BE2C (cell line): ENCODE results near the gene SLC26A1.

ENCODE experiments used
- DNase-seq: peaks from one replicate; pipeline ENCODE4 v3.0.0-alpha.2; 2020
- H3K27me3 ChIP-seq: fragments of 250-450 bp; sonication (Bioruptor Pico); 2 replicates; pipeline ENCODE4 v1.5.1; 2020; ENCODE audit warnings: mild to moderate bottlenecking
- H3K36me3 ChIP-seq: fragments of 250-450 bp; sonication (Bioruptor Pico); 2 replicates; pipeline ENCODE4 v1.5.1; 2020; ENCODE audit warnings: mild to moderate bottlenecking
- H3K4me1 ChIP-seq: fragments of 250-450 bp; sonication (Bioruptor Pico); 2 replicates; pipeline ENCODE4 v1.5.1; 2020
- H3K4me3 ChIP-seq: 2 replicates; pipeline ENCODE4 v1.5.1; 2011; ENCODE audit warnings: low read depth, low read length
- H3K9me3 ChIP-seq: fragments of 250-450 bp; sonication (Bioruptor Pico); 2 replicates; pipeline ENCODE4 v1.5.1; 2020
- TF ChIP-seq, protein P1 (sequence below): IDR thresholded peaks from 2 replicates; pipeline ENCODE4 v1.5.1; 2012; ENCODE audit warnings: mild to moderate bottlenecking, low read depth, low read length

SLC26A1 gene

DNA sequence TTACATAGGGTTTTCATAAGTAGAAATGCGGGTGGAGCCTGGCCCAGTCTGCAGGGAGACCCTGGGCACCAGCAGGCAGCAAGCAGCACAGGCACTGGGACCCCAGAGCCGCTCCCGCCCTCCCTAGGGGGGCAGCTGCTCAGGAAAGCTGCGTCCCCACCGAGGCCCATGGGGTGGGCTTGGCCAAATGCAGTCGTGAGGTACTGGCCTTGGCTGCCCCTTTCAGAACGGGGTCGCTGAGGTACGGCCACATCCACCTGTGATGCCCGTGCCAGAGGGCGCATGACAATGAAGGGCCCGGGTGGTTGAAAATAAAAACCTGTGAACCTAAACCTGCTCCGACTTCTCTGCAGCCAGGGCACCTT lies 44.3 kb downstream of the SLC26A1 start:
- Histone ChIP-seq H3K9me3 (no peaks in the 10 kb centered on the region), H3K4me3 (no peak overlapping the region), H3K36me3 (peaks cover 5% of the 10 kb centered on the region; the same call in 1 of the 2 replicates), H3K27me3 (no peaks in the 10 kb centered on the region), H3K4me1 (no peaks in the 10 kb centered on the region)
- no peak for DNase-seq
- TF ChIP-seq, protein P1, sequence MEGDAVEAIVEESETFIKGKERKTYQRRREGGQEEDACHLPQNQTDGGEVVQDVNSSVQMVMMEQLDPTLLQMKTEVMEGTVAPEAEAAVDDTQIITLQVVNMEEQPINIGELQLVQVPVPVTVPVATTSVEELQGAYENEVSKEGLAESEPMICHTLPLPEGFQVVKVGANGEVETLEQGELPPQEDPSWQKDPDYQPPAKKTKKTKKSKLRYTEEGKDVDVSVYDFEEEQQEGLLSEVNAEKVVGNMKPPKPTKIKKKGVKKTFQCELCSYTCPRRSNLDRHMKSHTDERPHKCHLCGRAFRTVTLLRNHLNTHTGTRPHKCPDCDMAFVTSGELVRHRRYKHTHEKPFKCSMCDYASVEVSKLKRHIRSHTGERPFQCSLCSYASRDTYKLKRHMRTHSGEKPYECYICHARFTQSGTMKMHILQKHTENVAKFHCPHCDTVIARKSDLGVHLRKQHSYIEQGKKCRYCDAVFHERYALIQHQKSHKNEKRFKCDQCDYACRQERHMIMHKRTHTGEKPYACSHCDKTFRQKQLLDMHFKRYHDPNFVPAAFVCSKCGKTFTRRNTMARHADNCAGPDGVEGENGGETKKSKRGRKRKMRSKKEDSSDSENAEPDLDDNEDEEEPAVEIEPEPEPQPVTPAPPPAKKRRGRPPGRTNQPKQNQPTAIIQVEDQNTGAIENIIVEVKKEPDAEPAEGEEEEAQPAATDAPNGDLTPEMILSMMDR, result no peak

DNA sequence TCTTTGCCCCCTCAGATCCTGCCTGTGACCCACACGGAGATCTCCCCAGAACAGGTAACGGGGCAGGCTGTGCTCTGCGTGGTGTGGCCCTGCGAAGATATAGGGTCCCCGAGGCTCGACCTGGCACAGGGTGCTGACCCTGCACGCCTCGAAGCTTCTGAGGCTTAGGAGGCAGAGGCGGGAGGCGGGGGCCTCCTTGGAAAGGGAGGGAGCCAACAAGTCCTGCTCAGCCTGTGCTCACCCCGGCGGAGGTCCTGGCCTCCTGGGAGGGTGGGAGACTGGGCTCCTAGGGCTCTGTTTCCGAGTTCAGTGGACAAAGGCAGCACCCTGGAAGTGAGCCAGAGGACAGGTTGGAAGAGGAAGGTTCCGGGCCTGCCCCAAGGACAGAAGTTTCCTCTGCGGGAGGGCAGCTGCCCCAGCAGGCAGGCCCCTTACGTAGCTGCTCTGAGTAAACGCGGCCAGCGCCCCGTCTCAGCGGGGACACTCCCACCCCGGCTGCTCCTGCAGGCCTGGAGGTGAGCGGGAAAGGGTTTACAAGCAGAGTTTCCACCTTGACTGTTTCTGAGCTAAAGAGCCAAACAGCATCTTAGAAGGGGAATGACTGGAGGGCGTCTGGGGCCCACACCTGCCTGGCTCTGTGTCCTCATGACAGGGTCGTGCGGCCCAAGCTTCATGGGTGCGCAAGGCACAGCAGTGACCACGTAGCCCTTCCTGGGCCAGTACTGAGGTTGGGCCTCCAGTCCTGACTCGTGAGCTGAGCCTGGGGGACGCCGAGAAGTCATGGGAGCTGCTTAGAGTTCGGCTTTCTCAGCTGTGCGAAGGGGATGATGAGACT lies 44.9 kb downstream of the SLC26A1 start:
- no peak for DNase-seq
- Histone ChIP-seq H3K9me3 (no peaks in the 10 kb centered on the region), H3K36me3 (peaks cover 2% of the 10 kb centered on the region; the same call in 1 of the 2 replicates)

DNA sequence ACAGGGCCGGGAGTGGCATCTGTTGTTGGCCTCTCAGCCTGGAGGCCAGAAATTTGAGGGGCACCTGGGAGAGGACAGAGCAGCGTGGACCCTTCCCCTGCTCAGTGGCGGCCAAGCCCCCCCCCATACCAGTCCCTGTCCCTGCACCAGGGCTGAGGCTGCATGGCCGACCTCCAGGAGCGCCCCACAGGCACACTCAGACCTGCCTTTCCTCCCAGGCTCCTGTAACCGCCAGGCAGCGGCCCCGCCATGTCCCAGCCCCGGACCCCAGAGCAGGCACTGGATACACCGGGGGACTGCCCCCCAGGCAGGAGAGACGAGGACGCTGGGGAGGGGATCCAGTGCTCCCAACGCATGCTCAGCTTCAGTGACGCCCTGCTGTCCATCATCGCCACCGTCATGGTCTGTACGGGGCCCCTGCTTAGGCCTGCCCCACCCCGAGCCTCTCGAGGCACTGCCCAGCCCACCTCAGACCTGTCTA lies 45.7 kb downstream of the SLC26A1 start:
- no peaks in the 10 kb centered on the region for H3K4me1 ChIP-seq
- H3K27me3 ChIP-seq, result no peaks in the 10 kb centered on the region
- H3K9me3 ChIP-seq, result no peaks in the 10 kb centered on the region
- TF ChIP-seq, protein P1, result no peak
- no peak overlapping the region for H3K4me3 ChIP-seq
- no peaks in the 10 kb centered on the region for H3K36me3 ChIP-seq
- no peak for DNase-seq

More for the DNA sequence above, 44.9 kb downstream of the SLC26A1 start:
- Histone ChIP-seq H3K4me3 (no peak overlapping the region), H3K27me3 (no peaks in the 10 kb centered on the region), H3K4me1 (no peaks in the 10 kb centered on the region)
- TF ChIP-seq, protein P1, result no peak

DNA sequence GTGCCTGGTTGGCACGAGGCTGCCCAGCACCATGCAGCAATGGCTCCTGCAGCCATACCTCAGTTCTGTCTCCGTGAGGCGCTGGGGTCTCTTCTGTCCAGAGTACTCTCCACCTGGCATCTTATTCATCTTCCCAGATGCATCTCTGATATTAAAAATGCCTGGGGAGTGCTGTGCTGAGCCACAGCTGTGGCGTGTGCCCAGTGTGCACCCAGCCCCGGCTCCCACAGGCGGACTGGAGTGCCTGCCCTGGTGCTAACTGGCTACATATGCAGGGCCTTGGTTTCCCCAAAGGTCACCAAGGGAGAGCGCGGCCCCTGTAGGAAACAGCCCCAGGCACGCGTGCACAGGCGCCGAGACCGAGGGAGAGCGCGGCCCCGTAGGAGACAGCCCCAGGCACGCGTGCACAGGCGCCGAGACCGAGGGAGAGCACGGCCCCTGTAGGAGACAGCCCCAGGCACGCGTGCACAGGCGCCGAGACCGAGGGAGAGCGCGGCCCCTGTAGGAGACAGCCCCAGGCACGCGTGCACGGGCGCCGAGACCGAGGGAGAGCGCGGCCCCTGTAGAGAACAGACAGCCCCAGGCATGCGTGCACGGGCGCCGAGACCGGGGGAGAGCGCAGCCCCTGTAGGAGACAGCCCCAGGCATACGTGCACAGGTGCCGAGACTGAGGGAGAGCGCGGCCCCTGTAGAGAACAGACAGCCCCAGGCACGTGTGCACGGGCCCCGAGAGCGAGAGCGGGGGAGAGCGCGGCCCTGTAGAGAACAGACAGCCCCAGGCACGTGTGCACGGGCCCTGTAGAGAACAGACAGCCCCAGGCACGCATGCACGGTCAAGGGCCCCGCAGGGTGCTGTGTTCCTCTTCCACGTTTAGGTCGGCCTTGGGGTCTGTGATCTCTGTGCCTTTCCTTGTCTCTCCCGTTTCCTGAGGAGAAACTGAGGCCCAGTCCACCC lies 46.4 kb downstream of the SLC26A1 start:
- no peak for DNase-seq
- no peak overlapping the region for H3K4me3 ChIP-seq
- no peaks in the 10 kb centered on the region for H3K4me1 ChIP-seq
- H3K9me3 ChIP-seq, result no peaks in the 10 kb centered on the region
- no peaks in the 10 kb centered on the region for H3K36me3 ChIP-seq
- H3K27me3 ChIP-seq, result no peaks in the 10 kb centered on the region
- TF ChIP-seq, protein P1, result no peak

DNA sequence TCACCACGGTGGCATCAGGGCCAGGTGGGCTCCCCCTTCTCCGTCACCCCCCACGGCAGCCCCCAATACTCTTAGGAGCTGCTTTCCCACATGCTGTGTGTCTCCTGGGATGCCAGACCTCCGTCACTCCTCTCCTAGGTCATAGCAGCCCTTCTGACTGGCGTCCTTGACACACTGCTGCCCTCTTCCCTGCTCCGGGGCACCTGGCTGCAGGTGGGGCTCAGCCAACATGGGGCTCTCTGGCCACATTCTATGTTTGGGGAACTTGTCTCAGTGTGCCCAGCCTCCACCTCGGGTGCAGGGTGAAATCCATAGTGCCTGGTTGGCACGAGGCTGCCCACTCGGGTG lies 47.1 kb downstream of the SLC26A1 start:
- no peaks in the 10 kb centered on the region for H3K9me3 ChIP-seq
- no peaks in the 10 kb centered on the region for H3K36me3 ChIP-seq
- no peak overlapping the region for H3K4me3 ChIP-seq
- TF ChIP-seq, protein P1, result no peak
- no peaks in the 10 kb centered on the region for H3K4me1 ChIP-seq
- H3K27me3 ChIP-seq, result no peaks in the 10 kb centered on the region
- DNase-seq, result no peak
